IPS-NIHi7 (cell line): ENCODE results near the gene GALNS.

Source experiments
- DNase-seq: peaks from one replicate; pipeline ENCODE4 v3.0.0; 2012; ENCODE audit warnings: mixed read lengths; ENCODE audit errors: extremely low spot score

GALNS gene

DNA sequence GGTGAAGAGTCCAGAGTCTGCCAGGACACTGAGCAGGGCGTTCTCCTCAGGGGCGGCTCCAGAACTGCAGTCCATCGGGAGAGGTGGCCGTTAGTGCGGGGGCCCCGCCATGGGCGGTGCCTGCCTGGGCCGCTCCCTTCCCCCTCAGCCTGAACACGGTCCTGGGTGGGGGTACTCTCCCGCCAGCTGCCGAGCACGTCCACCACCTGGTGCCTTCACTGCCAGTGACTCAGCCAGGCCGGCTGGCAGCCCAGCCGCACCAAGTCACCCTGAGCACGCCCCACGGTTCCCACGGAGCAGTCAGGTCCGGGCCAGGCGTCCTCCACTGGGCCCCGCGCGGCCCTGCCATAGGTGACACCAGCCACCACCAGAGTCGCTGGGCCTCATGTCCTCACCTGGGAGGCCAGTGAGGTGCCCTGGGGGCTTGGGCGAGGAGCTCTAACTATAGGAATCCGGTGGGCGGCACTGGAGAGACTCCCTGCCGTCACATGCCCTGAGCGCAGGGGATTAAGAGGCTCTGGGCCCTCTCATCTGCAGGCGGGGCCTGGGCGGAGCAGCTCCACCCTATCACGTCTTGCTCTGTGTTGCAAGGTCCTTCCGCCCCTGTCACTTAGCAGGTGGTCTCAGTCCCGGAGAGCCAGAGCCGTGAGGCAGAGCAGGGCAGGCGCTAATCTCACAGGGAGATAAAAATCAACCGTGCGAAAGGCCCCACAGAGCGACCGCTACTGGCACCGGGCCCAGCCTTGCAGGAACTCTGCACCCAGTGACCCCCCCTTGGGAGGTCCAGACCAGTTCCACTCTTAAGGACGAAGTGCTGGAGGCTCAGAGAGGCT is 86.1 kb downstream of the GALNS start:
- DNase-seq, result peak; percentile 78

DNA sequence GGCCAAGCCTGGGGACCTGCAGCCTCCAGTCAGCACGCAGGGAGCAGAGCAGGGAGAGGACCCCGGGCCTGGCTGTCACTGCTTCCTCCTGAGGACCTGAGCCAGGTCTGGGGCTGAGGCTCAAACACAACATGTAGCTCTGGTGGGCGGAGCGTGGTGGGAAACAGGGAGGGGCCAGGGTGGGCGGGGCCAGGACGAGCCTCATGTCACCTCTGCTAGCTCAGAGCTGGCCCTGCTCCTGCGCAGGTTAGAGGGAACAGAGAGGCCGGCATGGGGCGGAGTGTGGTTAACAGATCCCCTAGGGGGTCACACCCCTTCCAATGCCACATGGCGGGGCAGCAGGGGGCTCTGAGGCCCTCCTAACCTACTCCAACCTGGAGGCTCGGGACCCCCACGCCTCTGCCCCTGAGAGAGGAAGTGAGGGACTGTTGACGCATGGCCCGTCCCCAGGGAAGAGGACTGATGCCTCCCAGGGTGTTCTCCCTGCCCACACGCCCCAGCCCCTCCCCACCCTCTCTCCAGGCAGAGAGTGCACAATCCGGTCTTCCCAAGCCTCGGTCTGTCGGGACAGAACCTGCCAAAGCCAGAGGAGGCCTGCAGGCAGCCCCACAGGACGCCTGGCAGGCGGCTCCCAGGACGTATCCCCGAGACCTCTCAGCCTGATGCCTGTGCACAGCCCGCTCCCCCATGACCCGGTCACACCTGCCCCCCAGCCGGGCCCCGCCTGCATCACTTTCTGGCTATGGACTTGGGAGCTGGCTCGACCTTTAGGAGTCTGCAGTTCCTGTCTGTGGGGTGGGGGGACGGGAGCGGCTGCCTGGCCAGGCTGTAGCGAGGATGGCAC is 86.9 kb downstream of the GALNS start:
- peak; percentile 91 for DNase-seq

- no peak for DNase-seq
These were observed 88.5 kb downstream of the GALNS start for GRCh38 chr16:88768071-88768783.

DNA sequence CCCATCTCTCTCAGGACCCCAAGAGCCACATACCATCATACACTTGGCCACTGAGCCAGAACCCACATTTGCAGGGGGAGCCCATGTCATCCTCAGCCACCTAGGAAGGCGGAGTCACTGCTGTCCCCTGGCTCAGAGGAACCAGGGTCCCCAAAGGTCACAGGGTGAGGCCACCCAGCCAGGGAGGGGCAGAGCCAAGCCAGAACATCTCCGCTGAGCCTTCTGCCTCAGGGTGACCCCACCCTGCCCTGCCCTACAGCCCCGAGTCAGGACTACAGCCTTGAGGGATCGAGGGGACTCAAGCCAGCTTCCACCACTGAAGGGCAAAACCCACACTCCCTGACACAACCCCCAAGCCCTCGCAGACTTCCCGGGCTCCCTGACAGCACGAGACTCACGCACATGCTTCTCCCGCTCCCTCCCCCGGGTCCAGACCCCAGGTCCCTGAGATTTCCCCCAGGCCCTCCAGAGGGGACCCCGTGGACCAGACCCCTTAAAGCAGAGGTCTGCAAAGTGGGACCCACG is 89.1 kb downstream of the GALNS start:
- no peak for DNase-seq

- no peak for DNase-seq
These were observed 89.8 kb downstream of the GALNS start for GRCh38 chr16:88766975-88767374.

- DNase-seq, result no peak
These were observed 91.8 kb downstream of the GALNS start for GRCh38 chr16:88764913-88765349.

- no peak for DNase-seq
These were observed 92.7 kb downstream of the GALNS start for GRCh38 chr16:88764080-88764479.
